GM21381 (cell line): Measurements from ENCODE around the gene DCLK2.
A peak's percentile ranks its signal among the peaks of the same experiment; 100 is the strongest.

Source experiments
- ATAC-seq: cut with Tn5 transposase; IDR thresholded peaks from one replicate; pipeline ENCODE4 v1.9.1; 2021; ENCODE audit warnings: mild to moderate bottlenecking, moderate library complexity; ENCODE audit not compliant: unreplicated experiment

The DCLK2 gene

GRCh38 chr4:150256225-150256620 lies 178.0 kb downstream of the DCLK2 start:
- ATAC-seq = no peak

- ATAC-seq = no peak
Measured at GRCh38 chr4:150256841-150257730, 178.8 kb downstream of the DCLK2 start.

GRCh38 chr4:150258569-150258968 lies 180.3 kb downstream of the DCLK2 start:
- no peak for ATAC-seq

GRCh38 chr4:150259861-150260567 lies 181.8 kb downstream of the DCLK2 start:
- ATAC-seq = no peak

GRCh38 chr4:150261571-150261970 lies 183.3 kb downstream of the DCLK2 start:
- ATAC-seq = no peak

DNA sequence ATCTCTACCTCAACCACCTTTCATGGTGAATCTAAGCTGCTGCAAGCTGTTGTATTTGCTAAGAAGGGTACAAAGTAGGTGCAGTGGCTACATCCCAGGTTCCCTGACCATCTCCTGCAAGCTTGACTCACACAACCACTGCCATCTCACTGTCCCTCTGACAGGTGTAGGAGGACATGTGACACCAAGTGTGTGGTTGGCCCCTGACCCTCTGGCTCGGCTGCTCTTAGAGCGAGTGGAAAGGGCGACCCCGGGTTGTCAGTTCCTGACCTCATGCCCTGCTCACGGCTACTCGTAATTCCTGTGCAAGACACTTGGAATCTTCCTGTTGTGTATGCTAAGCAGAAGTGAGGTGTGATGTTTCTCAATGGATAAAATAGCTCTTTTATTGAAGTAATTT lies 184.4 kb downstream of the DCLK2 start:
- no peak for ATAC-seq

DNA sequence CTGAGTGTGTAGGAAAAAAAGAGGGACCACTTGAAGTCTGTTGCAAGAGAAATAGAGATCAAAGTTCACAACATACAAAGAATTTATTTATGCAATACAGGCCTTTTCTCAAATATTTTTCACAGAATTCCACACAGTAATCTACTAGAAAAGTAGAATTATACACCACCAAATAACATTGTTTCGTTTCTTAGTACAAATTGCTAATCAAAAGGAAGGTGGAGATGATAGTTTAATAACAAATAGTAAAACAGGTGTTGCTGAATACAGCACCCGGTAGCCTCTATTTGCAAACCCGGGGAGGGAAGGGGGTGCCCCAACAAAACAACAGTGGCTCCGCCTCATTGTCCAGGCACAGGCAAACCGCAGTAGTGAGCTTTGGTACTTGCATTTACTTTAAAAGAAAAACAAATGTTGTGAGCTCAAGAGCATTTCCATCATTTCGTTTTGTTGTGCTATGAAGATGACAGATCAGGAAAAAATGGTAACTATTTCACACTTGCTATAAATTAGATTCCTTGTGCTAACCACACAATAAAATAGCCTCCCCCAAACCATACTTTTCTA lies 186.4 kb downstream of the DCLK2 start:
- no peak for ATAC-seq

GRCh38 chr4:150265806-150266205 lies 187.6 kb downstream of the DCLK2 start:
- no peak for ATAC-seq

- ATAC-seq = no peak
Measured at GRCh38 chr4:150268444-150268843, 190.2 kb downstream of the DCLK2 start.

DNA sequence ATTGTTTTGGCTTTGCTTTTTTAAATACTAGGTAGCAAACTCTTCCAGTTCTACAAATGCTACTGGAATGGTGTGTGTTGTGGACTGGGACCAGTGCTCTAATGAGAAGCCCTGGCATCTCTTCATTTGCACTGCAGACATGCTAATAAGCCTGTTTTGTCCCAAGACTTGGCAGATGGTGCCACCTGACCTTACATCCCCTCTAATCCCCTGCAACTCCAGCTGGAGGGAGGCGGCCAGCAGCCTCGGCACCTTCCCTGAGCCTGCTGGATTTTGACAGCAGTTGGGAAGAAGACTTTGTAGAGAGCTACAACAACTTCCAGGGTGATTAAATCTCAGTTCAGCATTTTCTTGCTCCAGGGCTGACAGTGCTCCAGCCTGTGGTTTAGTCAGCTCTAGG lies 200.0 kb downstream of the DCLK2 start:
- no peak for ATAC-seq

DNA sequence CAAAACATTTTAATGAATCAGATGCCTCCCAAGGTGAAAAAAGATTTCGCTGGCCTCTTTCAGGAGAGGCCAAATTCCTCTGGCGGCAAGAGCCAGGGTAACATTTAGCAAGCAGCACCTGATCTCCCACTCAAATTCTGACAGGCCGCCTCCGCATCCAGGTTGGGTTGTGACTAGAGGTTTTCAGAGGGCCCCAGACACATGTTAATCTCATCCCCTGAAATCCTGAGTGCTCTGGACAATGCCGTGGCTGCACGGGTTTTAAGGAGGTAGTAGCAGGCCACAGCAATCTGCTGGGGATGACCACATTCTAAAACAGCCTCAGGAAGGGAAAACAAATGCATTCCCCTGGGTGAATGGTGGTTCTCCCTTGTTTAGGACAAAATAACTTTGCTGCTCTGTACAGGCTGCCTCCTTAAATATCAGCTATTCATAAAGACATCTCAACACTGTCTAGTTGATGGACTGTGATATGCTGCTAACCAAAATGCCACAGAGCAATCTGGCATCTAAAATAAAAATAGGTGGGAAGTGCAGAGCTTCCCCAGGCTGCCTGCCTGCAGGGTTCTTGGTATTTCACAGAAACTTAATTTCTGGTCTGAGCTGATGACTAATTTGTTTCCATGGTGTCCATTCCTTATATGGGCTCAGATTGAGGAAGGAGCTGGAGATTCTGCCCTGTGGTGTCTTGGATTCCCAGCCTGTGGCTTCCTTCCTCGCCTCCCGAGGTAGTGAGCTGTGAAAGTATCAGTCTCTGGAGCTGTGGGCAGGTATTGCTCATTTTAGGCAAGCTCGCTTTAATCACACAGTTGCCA lies 202.0 kb downstream of the DCLK2 start:
- no peak for ATAC-seq

DNA sequence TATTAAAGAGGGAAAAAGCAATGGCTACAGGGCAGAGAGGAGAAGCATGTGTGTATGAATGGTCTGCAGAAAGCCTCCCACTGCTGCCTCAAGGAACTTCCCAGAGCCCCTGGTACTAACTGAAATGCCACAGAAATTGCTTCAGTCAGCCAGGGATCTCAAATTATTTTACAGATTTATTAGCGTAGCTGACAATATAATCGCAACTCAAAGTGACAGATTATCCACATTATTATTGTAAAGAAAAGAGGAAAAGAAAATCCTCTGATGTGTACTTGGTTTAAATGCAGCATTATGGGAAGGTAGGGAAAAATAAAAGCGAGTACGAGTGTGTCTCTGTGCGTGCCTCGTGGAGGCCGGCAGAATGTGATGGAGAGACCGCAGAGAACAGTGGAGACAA lies 202.7 kb downstream of the DCLK2 start:
- no peak for ATAC-seq

- no peak for ATAC-seq
Measured at GRCh38 chr4:150283689-150284088, 205.4 kb downstream of the DCLK2 start.

- no peak for ATAC-seq
Measured at GRCh38 chr4:150286656-150287055, 208.4 kb downstream of the DCLK2 start.

GRCh38 chr4:150289198-150289597 lies 211.0 kb downstream of the DCLK2 start:
- no peak for ATAC-seq

DNA sequence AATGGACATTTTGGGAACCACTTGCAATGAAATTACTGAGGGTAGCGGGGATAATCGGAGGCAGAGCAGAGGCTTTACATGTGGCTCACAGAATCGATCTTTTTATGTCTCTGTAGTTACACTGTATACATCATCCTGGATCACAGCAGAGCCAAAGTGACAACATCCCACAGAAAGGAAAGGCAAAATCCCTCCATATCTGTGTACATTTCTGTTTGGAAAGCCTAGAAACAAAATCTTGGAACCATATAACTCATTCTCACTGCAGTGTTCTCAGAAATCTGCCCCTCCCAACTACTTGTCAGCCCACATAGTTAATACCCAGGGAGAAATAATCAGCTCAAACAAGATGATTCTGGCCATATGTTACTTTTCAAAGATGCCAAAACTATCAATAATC lies 211.6 kb downstream of the DCLK2 start:
- no peak for ATAC-seq

- ATAC-seq = peak; percentile 49
Measured at GRCh38 chr4:150297861-150298474, 219.7 kb downstream of the DCLK2 start.

GRCh38 chr4:150299816-150300215 lies 221.6 kb downstream of the DCLK2 start:
- no peak for ATAC-seq

DNA sequence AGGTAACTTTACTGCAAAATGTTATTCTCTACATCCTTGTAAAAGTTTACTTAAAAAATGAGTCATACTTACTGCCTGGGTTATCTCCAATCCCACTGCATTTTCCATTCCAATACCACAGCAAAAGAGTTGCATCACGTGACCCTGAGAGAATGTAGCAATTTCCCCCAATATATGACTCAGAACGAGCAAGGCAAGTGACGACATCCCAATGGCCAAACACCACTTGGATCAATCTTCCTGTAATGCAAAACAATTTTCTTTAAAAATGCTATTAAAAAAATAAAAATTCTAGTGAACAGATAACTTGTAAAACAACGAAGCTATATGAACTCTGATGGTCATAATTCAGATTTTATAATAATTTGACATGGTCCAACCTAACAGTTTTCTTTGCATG lies 224.3 kb downstream of the DCLK2 start:
- no peak for ATAC-seq

- no peak for ATAC-seq
Measured at GRCh38 chr4:150305995-150306394, 227.8 kb downstream of the DCLK2 start.

- ATAC-seq = no peak
Measured at GRCh38 chr4:150306719-150307118, 228.5 kb downstream of the DCLK2 start.
